Stimulated activated naive CD4-positive, alpha-beta T cell (primary cell): ENCODE measurements around the gene SAPCD1.

Source experiments
- DNase-seq, 6 experiments: peaks; one replicate each; lab custom pipeline; 2025; lab: John Stamatoyannopoulos, UW

The SAPCD1 gene

GRCh38 chr6:31729515-31729978, 32.9 kb upstream of the SAPCD1 start:
- DNase-seq, result peak; percentile 56 to 82 (median 73)

- DNase-seq, result peak in 5 of 6 experiments; percentile 53 to 81 (median 68)
These were observed 32.4 kb upstream of the SAPCD1 start for GRCh38 chr6:31729979-31730630.

- no peak for DNase-seq
These were observed 31.8 kb upstream of the SAPCD1 start for GRCh38 chr6:31730631-31731086.

GRCh38 chr6:31732029-31732428, 30.4 kb upstream of the SAPCD1 start:
- DNase-seq, result no peak

GRCh38 chr6:31733734-31734133, 28.7 kb upstream of the SAPCD1 start:
- no peak for DNase-seq

- DNase-seq, result no peak
These were observed 28.1 kb upstream of the SAPCD1 start for GRCh38 chr6:31734247-31734820.

- peak in 1 of 6 experiments; percentile 35 for DNase-seq
These were observed 27.5 kb upstream of the SAPCD1 start for GRCh38 chr6:31734821-31735406.

GRCh38 chr6:31736021-31736767, 26.3 kb upstream of the SAPCD1 start, which contains the start of gene CLIC1:
Gene CLIC1 (minus strand): TSS chr6:31736530. CDS start chr6:31736300, 230 bp downstream.
- peak in 5 of 6 experiments; percentile 38 to 62 (median 44) for DNase-seq

GRCh38 chr6:31736768-31737314, 25.6 kb upstream of the SAPCD1 start:
- DNase-seq, result no peak

- no peak for DNase-seq
These were observed 25.0 kb upstream of the SAPCD1 start for GRCh38 chr6:31737315-31737990.

- peak; percentile 39 to 77 (median 68) for DNase-seq
These were observed 24.2 kb upstream of the SAPCD1 start for GRCh38 chr6:31737991-31738979.

GRCh38 chr6:31739639-31740396, 22.6 kb upstream of the SAPCD1 start, which contains the start of gene MSH5:
Gene MSH5 (plus strand): TSS chr6:31740005. CDS start chr6:31740467, 462 bp downstream.
- DNase-seq, result peak; percentile 91 to 94 (median 92)

- DNase-seq, result no peak
These were observed 21.8 kb upstream of the SAPCD1 start for GRCh38 chr6:31740397-31741223.

- no peak for DNase-seq
These were observed 20.6 kb upstream of the SAPCD1 start for GRCh38 chr6:31741815-31742214.

- DNase-seq, result no peak
These were observed 19.6 kb upstream of the SAPCD1 start for GRCh38 chr6:31742894-31743293.

- DNase-seq, result no peak
These were observed 18.0 kb upstream of the SAPCD1 start for GRCh38 chr6:31744422-31744821.

GRCh38 chr6:31749301-31750036, 13.0 kb upstream of the SAPCD1 start:
- DNase-seq, result no peak
